Hematopoietic multipotent progenitor cell treated with erythropoietin and hydrocortisone succinate and interleukin-3 and kit ligand, for 6 days (in vitro differentiated cells): ENCODE measurements around the gene NPM3.
"Not testable (repeated sequence)": the region's sequence is repeated elsewhere in the genome, so short reads cannot be mapped to it uniquely, and the experiment has no call there.

Experiments
- DNase-seq: peaks from one replicate; pipeline ENCODE4 v3.0.0-alpha.2; 2015

The NPM3 gene

GRCh38 chr10:101803511-101803910, 20.3 kb upstream of the NPM3 start:
- no peak for DNase-seq

DNA sequence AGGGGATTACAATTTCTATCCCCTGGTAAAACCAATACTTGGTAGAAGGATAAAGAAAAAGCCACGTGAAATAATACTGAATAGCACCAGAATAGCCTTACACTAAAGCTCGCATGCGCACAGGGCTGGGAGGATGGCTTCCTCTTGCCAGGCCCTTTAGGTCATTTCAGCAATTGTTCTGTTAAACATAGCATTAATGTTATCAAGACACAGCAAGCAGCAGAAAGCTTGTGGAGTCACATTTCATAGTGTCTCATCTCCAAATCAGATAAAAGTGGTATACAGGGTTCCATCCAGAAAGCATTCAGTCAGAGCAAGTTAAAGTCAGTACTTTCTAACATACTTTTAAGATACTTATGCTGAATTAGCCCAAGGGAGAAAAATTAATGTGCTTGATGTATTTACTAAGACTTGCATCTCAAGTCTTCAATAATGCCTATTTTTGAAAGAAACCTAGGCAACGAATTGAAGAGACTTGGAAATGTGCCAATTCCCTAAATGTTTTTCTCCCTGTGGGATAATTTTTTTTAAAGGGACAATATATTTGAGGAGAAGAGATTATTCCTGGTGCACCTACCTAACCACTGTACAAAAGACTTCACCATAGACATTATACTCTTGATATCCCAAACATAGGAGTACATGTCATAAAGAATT, 14.3 kb upstream of the NPM3 start:
- DNase-seq = peak; percentile 53

GRCh38 chr10:101793526-101793925, 10.3 kb upstream of the NPM3 start:
- DNase-seq = no peak

DNA sequence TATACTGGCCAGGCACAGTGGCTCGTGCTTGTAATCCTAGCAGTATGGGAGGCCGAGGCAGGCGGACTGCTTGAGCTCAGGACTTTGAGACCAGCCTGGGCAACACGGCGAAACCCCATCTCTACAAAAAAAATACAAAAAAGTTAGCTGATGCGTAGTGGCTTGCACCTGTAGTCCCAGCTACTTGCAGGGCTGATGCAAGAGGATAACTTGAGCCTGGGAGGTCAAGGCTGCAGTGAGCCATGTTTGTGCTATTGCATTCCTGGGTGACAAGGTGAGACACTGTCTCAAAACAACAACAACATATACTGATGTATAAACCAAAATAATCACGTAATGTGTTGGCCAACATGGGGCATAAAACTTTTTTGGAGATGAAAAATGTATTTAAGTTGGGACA, 6.4 kb upstream of the NPM3 start:
- no peak for DNase-seq

DNA sequence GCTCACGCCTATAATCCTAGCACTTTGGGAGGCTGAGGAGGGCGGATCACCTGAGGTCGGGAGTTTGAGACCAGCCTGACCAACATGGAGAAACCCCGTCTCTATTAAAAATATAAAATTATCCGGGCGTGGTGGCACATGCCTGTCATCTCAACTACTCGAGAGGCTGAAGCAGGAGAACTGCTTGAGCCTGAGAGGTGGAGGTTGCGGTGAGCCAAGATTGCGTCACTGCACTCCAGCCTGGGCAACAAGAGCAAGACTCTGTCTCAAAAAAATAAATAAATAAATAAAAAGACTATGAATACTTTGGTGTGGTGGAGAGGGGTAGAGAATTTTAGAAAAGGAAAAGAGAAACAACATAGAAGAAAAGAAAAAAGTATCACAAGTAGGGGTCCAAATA, 6.0 kb upstream of the NPM3 start:
- not testable (repeated sequence) for DNase-seq

DNA sequence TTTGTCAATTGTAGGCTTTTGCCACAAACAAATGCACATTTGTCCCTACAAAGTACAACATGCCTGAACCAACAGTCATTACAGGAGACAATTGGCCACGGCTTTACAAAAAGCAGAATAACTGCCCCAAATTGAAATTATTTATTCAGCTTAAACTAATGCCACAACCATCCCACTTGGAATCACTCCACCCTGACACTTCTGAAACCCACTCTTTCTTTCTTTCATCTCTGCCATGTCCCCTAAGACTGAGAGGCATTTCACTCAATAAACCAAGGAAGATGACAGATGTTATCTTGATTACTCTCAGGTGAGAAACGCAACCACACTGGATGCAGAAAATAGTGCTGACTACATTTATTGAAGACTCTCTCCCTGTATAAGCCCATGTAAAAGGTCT, 2.6 kb upstream of the NPM3 start:
- DNase-seq = no peak

GRCh38 chr10:101784558-101784957, 1.3 kb upstream of the NPM3 start:
- DNase-seq = no peak

- DNase-seq = no peak
Measured at GRCh38 chr10:101783736-101784118, 481 bp upstream of the NPM3 start.

DNA sequence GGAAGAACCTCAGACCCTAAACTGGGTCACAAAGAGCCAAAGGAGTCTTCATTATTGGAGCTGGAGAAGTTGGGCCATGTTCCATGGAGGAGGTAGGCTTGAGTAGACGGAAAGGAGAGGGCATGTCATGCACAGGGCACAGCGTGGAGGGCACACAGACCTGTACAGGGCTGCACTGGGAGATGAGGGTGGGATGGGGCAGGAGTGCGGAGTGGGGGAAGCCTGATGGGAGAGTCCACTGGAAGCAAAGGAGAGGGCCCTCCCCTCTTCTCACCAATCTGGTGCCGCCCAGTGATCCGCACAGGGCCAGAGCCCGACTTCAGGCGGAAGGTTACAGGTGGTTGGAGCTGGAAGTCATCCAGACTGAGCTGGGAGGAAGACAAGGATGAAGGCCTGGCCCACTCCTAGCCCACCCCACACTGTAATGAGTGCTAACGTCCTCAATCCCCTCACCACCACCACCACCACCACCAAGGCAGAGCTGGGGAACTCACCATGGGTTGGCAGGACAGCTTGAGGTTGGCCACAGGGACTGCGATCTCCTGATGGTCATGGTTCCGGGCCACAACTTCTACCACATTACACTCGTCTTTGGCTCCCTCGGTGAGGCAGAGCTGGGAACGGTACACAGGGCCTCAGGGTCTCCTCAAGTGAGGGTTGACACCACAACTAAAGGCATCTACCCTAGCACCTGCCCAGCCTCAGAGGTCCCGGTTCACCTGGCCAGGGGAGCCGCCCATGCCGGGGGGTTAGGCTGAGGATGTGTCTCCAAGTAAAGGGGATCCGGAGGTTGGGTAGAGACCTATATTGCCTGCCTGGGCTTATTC, 1.0 kb downstream of the NPM3 start:
- no peak for DNase-seq

DNA sequence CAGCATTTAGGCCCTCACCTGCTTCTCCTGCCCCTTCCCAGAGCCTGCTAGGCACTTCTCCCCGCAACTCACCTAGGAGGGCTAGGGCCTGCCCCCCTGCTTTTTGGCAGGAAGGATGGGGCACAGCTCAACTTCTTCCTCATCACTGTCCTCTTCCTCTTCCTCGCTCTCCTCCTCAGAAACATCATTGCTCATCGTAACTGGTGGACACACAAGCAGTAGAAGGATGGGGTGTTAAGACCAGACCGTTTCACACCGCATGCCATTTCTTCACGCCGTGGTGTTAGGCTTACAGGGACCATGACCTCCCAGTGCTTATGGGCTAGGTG, 1.6 kb downstream of the NPM3 start:
- no peak for DNase-seq

GRCh38 chr10:101780818-101781654, 2.2 kb downstream of the NPM3 start:
- peak; percentile 84 for DNase-seq

- no peak for DNase-seq
Measured at GRCh38 chr10:101780187-101780817, 2.9 kb downstream of the NPM3 start.

DNA sequence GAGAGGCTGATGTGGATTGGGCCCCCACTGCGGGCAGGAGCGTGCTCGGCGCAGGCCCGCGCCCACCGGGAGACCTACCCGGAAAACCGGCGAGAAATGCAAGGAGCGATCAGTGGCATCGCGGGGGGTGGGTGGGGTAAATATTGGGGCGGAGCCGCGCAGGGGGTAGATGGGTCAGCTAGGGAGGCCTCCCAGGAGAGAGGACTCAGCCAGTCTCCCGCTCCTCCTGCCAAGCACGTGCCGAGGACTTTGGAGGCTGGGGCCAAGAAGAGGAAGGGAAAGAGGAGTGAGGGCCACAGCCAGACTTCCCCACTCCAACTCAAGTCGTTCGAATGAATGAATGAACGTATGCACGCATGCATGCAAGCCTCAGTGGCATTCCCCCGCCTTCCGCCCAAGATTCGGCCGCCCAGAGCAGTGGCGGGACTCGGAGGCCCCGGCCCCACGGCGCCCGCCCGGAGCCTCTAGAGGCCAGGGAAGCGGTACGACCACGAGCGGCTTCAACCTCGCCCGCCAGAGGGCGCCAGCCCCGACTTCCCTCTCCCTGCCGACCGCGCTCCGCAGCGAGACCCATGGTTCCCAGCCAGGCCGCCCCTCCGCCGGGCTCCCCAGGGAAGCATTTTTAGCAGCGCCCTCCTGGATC, 3.6 kb downstream of the NPM3 start:
- DNase-seq = peak; percentile 86

- DNase-seq = peak; percentile 65
Measured at GRCh38 chr10:101778781-101779543, 4.3 kb downstream of the NPM3 start.

GRCh38 chr10:101778151-101778780, 5.0 kb downstream of the NPM3 start:
- no peak for DNase-seq

DNA sequence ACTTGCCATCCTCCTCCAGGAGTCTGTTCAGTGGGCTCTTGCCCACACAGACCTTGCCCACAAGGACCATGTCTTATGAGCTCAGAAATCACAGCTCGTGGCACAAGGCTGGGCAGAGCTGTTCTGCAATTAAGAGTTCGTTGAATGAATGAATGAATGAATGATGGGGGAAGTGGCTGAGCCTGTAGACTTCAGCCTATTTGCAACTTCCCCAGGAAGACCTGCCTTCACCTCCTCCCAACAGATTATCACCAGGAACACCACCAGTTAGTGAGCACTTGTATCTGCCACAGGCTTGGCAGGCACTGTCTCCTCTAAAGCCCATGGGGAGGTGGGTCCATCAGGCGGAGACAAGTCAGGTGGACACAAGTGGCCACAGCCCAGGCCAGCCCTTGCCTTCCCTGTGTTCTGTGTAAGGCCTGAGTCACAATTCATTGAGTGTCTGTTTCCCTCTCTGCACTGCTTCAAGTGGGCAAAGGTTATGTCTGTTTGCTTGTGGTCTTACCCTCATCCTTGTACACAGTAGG, 5.6 kb downstream of the NPM3 start:
- no peak for DNase-seq

- DNase-seq = no peak
Measured at GRCh38 chr10:101776161-101776817, 7.0 kb downstream of the NPM3 start.

DNA sequence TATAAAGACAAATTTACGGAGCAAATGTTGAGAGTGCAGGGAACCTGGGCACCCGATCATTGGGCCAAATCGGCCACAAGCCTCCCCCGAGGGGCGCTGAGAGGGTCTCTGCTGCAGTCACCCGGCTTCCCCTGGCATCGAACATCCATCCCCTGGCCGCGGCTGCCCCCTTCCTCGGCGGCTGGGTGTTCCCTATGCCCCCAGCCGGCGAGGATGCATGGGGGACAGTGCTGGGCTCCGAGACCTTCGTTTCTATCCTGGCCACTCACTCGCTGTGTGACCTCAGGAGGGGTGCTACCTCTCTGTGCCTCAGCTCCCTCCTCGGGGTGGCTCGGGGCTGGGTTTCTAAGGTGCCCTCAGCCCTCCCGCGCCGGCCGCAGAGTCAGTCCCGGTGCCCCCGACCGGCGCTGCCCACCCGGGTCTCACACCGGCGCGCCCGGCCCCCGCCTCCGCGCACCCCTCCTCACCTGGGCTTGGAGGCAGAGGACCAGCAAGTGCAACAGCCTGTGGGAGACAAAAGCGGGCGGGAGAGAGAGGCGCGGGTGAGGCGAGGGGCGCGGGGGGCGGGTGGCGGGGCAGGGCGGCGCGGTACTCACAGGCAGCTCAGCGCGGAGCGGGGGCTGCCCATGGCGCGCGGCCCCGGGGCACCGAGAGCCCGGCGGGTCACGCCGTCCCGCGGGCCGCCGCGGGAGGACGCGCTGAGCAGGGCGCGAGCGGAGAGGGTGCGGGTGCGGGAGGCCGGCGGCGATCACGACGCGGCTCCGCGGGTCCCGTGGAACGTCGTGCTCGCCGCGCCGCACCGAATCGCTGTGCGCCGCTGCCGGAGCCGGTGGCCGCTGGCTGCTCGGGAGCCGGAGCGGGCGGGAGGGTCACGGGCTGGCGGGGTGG, 7.7 kb downstream of the NPM3 start, which contains the start of gene FGF8:
Gene FGF8 (minus strand): TSS at position 842 of the 888 bp plus-strand sequence. CDS start 214 bp downstream, at position 628.
- DNase-seq = no peak

DNA sequence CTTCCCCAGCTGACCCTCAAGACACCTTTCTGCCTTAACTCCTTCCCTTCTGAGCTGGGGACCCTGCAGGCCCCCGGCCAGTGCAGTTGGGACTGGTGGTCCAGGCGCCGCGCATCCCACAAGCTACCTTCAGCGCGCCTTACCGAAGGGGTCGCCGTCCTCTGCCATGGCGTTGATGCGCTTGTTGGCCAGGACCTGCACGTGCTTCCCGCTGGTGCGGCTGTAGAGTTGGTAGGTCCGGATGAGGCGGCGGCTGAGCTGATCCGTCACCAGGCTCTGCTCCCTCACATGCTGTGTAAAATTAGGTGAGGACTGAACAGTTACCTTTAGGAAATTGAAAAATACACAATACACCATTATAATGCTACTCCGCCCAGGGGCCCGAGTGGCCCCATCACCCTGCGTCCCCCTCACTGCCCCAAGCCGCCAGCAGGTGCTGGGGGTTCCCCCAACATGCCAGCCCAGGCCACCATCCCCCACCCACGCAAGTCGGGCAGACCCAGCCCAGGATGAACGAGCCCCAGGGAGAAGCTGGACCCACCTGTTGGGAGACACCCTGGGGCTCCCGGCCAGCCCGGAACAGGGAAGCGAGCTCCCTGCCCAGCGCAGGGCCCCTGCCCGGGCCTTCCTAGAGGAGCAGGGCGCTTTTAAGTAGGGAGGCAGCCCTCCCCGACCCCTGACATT, 8.5 kb downstream of the NPM3 start:
- DNase-seq = no peak
